Measurements from ENCODE around the gene TMEM240. TPM values are rescaled to one million over a fixed set of nuclear protein-coding genes. Genes with fewer than 3 reads are reported as not detected.
"Not testable (repeated sequence)": the region's sequence is repeated elsewhere in the genome, so short reads cannot be mapped to it uniquely, and the experiment has no call there.

The TMEM240 gene
- total RNA-seq, 6 experiments from 2014 or later = 2.8 to 5.1 (median 4.1) TPM

GRCh38 chr1:1528301-1529267 is 11.8 kb downstream of the TMEM240 start:
- peaks cover 22% of the 10 kb centered on the region for H3K36me3 Mint-ChIP-seq (ENCODE audit: low read depth)
- H3K27ac Mint-ChIP-seq = no peak overlapping the region
- no peaks in the 10 kb centered on the region for H3K27me3 Mint-ChIP-seq (ENCODE audit: insufficient read depth)
- TF ChIP-seq CTCF (IDR thresholded peaks at IDR 0.05) = no peak
- peaks cover 18% of the 10 kb centered on the region for H3K9me3 Mint-ChIP-seq
- H3K4me1 Mint-ChIP-seq (ENCODE audit: low read depth) = no peaks in the 10 kb centered on the region
- DNase-seq = no peak
- H3K4me3 Mint-ChIP-seq = no peak overlapping the region

- DNase-seq = no peak
- Mint-ChIP-seq H3K4me3 (no peak overlapping the region), H3K4me1 (ENCODE audit: low read depth) (no peaks in the 10 kb centered on the region), H3K27ac (no peak overlapping the region), H3K9me3 (peaks cover 18% of the 10 kb centered on the region), H3K27me3 (ENCODE audit: insufficient read depth) (no peaks in the 10 kb centered on the region; the same call in 1 of the 2 replicates), H3K36me3 (ENCODE audit: low read depth) (peaks cover 20% of the 10 kb centered on the region)
- TF ChIP-seq CTCF (IDR thresholded peaks at IDR 0.05) = no peak
Observed at GRCh38 chr1:1527092-1527816, 13.2 kb downstream of the TMEM240 start.

- H3K27ac Mint-ChIP-seq; H3K27me3 Mint-ChIP-seq (ENCODE audit: insufficient read depth); H3K4me1 Mint-ChIP-seq (ENCODE audit: low read depth); H3K4me3 Mint-ChIP-seq; DNase-seq: not testable (repeated sequence)
- Mint-ChIP-seq H3K9me3 (peaks cover 12% of the 10 kb centered on the region), H3K36me3 (ENCODE audit: low read depth) (peaks cover 14% of the 10 kb centered on the region)
Observed at GRCh38 chr1:1526476-1526875, 13.9 kb downstream of the TMEM240 start.

- DNase-seq; H3K9me3 Mint-ChIP-seq; H3K4me1 Mint-ChIP-seq (ENCODE audit: low read depth); H3K4me3 Mint-ChIP-seq; H3K27me3 Mint-ChIP-seq (ENCODE audit: insufficient read depth); H3K27ac Mint-ChIP-seq; H3K36me3 Mint-ChIP-seq (ENCODE audit: low read depth): not testable (repeated sequence)
Observed at GRCh38 chr1:1524750-1525383, 15.6 kb downstream of the TMEM240 start.

GRCh38 chr1:1523651-1524050 is 16.8 kb downstream of the TMEM240 start:
- DNase-seq; H3K4me1 Mint-ChIP-seq (ENCODE audit: low read depth); H3K9me3 Mint-ChIP-seq; H3K4me3 Mint-ChIP-seq; H3K27ac Mint-ChIP-seq; H3K27me3 Mint-ChIP-seq (ENCODE audit: insufficient read depth); H3K36me3 Mint-ChIP-seq (ENCODE audit: low read depth): not testable (repeated sequence)

DNA sequence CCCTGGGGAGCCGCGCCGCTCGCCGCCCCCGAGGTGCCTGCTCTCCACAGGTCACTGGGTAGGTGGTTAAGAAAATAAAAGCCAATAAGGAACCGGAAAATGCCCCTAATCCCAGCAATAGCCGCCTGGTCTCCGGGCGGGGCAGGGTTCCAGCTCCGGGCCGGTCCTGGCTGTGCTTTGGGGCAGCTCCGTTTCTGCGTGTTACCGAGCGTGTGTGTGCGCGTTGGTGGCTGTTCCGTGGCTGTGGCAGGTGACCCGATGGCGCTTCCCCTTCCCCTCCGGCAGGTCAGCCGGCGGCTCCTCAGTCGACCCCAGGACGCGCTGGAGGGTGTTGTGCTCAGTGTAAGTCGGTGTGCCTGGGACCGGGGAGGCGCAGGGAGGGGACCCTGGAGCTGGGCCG is 17.2 kb downstream of the TMEM240 start:
- H3K4me3 Mint-ChIP-seq; H3K4me1 Mint-ChIP-seq (ENCODE audit: low read depth); H3K27ac Mint-ChIP-seq; DNase-seq; H3K9me3 Mint-ChIP-seq; H3K27me3 Mint-ChIP-seq (ENCODE audit: insufficient read depth); H3K36me3 Mint-ChIP-seq (ENCODE audit: low read depth): not testable (repeated sequence)

- not testable (repeated sequence) for H3K36me3 Mint-ChIP-seq (ENCODE audit: low read depth); H3K9me3 Mint-ChIP-seq; H3K27me3 Mint-ChIP-seq (ENCODE audit: insufficient read depth); H3K27ac Mint-ChIP-seq; DNase-seq; H3K4me3 Mint-ChIP-seq; H3K4me1 Mint-ChIP-seq (ENCODE audit: low read depth)
Observed at GRCh38 chr1:1522536-1522935, 17.9 kb downstream of the TMEM240 start.

Data from HFFc6 (cell line).